Measurements from ENCODE around the gene ERCC4. TPM values are rescaled to one million over a fixed set of nuclear protein-coding genes. Genes with fewer than 3 reads are reported as not detected.

Gene ERCC4
- polyA plus RNA-seq, 1 experiment = 4.9 TPM

GRCh38 chr16:13940397-13940933, 20.5 kb downstream of the ERCC4 start:
- peaks cover 3% of the 10 kb centered on the region for H3K36me3 ChIP-seq (ENCODE audit: control insufficient read depth, insufficient read depth, low read length)
- CTCF ChIA-PET = interaction anchor here (0.9 to 1.3 kb wide), 2 partner anchors 10 to 252 kb away, joined by 3 to 4 read pairs; no protein-coding TSS in a partner anchor
- H3K4me3 ChIP-seq (ENCODE audit: low read depth, low read length) = no peak overlapping the region
- POLR2A ChIA-PET = no interaction called here
- TF ChIP-seq CTCF (IDR thresholded peaks at IDR 0.05; ENCODE audit: insufficient read depth, low read depth, low read length) = no peak
- no peaks in the 10 kb centered on the region for H3K27me3 ChIP-seq (ENCODE audit: control insufficient read depth, insufficient read depth, low read length)
- DNase-seq (ENCODE audit: low read depth) = no peak

GRCh38 chr16:13944816-13945215, 24.9 kb downstream of the ERCC4 start:
- H3K4me3 ChIP-seq (ENCODE audit: low read depth, low read length) = no peak overlapping the region
- no peak for TF ChIP-seq CTCF (IDR thresholded peaks at IDR 0.05; ENCODE audit: insufficient read depth, low read depth, low read length)
- CTCF ChIA-PET = no interaction called here
- POLR2A ChIA-PET = interaction anchor here (0.5 kb wide), 1 partner anchor 99 kb away, joined by 3 read pairs; no protein-coding TSS in a partner anchor
- H3K27me3 ChIP-seq (ENCODE audit: control insufficient read depth, insufficient read depth, low read length) = no peaks in the 10 kb centered on the region
- no peak for DNase-seq (ENCODE audit: low read depth)
- H3K36me3 ChIP-seq (ENCODE audit: control insufficient read depth, insufficient read depth, low read length) = peaks cover 2% of the 10 kb centered on the region

- TF ChIP-seq CTCF (IDR thresholded peaks at IDR 0.05; ENCODE audit: insufficient read depth, low read depth, low read length) = no peak
- no peaks in the 10 kb centered on the region for H3K27me3 ChIP-seq (ENCODE audit: control insufficient read depth, insufficient read depth, low read length)
- H3K36me3 ChIP-seq (ENCODE audit: control insufficient read depth, insufficient read depth, low read length) = peaks cover 2% of the 10 kb centered on the region
- no peak for DNase-seq (ENCODE audit: low read depth)
- CTCF ChIA-PET = no interaction called here
- POLR2A ChIA-PET = no interaction called here
- no peak overlapping the region for H3K4me3 ChIP-seq (ENCODE audit: low read depth, low read length)
These were observed 26.0 kb downstream of the ERCC4 start for GRCh38 chr16:13945744-13946485.

- POLR2A ChIA-PET = no interaction called here
- no peak for TF ChIP-seq CTCF (IDR thresholded peaks at IDR 0.05; ENCODE audit: insufficient read depth, low read depth, low read length)
- CTCF ChIA-PET = interaction anchor here (1.4 kb wide), 1 partner anchor 289 kb away, joined by 4 read pairs; no protein-coding TSS in a partner anchor
- Histone ChIP-seq H3K27me3 (ENCODE audit: control insufficient read depth, insufficient read depth, low read length) (no peaks in the 10 kb centered on the region), H3K4me3 (ENCODE audit: low read depth, low read length) (no peak overlapping the region), H3K36me3 (ENCODE audit: control insufficient read depth, insufficient read depth, low read length) (peaks cover 2% of the 10 kb centered on the region)
- no peak for DNase-seq (ENCODE audit: low read depth)
These were observed 28.1 kb downstream of the ERCC4 start for GRCh38 chr16:13948086-13948485.

GRCh38 chr16:13950821-13951547, 31.0 kb downstream of the ERCC4 start:
- Histone ChIP-seq H3K4me3 (ENCODE audit: low read depth, low read length) (no peak overlapping the region), H3K27me3 (ENCODE audit: control insufficient read depth, insufficient read depth, low read length) (no peaks in the 10 kb centered on the region), H3K36me3 (ENCODE audit: control insufficient read depth, insufficient read depth, low read length) (peaks cover 2% of the 10 kb centered on the region)
- no peak for DNase-seq (ENCODE audit: low read depth)
- ChIA-PET POLR2A (no interaction called here), CTCF (interaction anchor here (1.2 kb wide), 1 partner anchor 31 kb away, joined by 3 read pairs; the partner anchor contains the start of gene ERCC4)
- TF ChIP-seq CTCF (IDR thresholded peaks at IDR 0.05; ENCODE audit: insufficient read depth, low read depth, low read length) = no peak

All from BJ (cell line).